Fibroblast of pulmonary artery (primary cell): Measurements from ENCODE around the gene PLXDC1.

ENCODE experiments used
- DNase-seq: peaks from one replicate; pipeline ENCODE4 v3.0.0-alpha.2; 2010; ENCODE audit warnings: low read depth
- H3K4me3 ChIP-seq: replicated peaks from 2 replicates; pipeline ENCODE4 v1.5.1; 2011; ENCODE audit warnings: low read depth, mild to moderate bottlenecking, control low read depth, low read length, moderate library complexity
- CTCF ChIP-seq: IDR thresholded peaks from 2 replicates; pipeline ENCODE4 v1.5.1; 2011; ENCODE audit warnings: mild to moderate bottlenecking, control low read depth, low read length, inconsistent platforms; ENCODE audit errors: missing control alignments

The PLXDC1 gene

GRCh38 chr17:39116224-39116623, 35.2 kb downstream of the PLXDC1 start:
- no peak overlapping the region for H3K4me3 ChIP-seq
- no peak for TF ChIP-seq CTCF
- DNase-seq: no peak

- TF ChIP-seq CTCF: no peak
- H3K4me3 ChIP-seq: no peak overlapping the region
- DNase-seq: peak; percentile 28
These were observed 36.3 kb downstream of the PLXDC1 start for GRCh38 chr17:39115135-39115534.

GRCh38 chr17:39114723-39115122, 36.7 kb downstream of the PLXDC1 start:
- H3K4me3 ChIP-seq: no peak overlapping the region
- TF ChIP-seq CTCF: no peak
- no peak for DNase-seq

- no peak for TF ChIP-seq CTCF
- H3K4me3 ChIP-seq: no peak overlapping the region
- no peak for DNase-seq
These were observed 37.6 kb downstream of the PLXDC1 start for GRCh38 chr17:39113871-39114270.

GRCh38 chr17:39110435-39111136, 40.9 kb downstream of the PLXDC1 start:
- no peak for TF ChIP-seq CTCF
- no peak for DNase-seq

GRCh38 chr17:39108461-39109375, 42.7 kb downstream of the PLXDC1 start:
- no peak for DNase-seq

More at GRCh38 chr17:39110435-39111136, 40.9 kb downstream of the PLXDC1 start:
- H3K4me3 ChIP-seq: no peak overlapping the region

More at GRCh38 chr17:39108461-39109375, 42.7 kb downstream of the PLXDC1 start:
- TF ChIP-seq CTCF: no peak
- no peak overlapping the region for H3K4me3 ChIP-seq
